Sciatic nerve (tissue), 2 donors: Measurements from ENCODE around the gene KRT7. TPM values are rescaled to one million over a fixed set of nuclear protein-coding genes. Genes with fewer than 3 reads are reported as not detected.

Experiments used
- ATAC-seq: fragments of 200-7000 bp; cut with Tn5 transposase; one replicate; pipeline ENCODE4 v1.9.1; 2020; ENCODE audit warnings: mild to moderate bottlenecking, moderate library complexity
- DNase-seq: peaks from one replicate; pipeline ENCODE4 v3.0.0-alpha.2; 2020; ENCODE audit warnings: low spot score
- intact Hi-C: fragments of 100-400 bp; cut with DNase I; formaldehyde crosslinking; loops from one replicate; pipeline ENCODE4 v1.14.2; 2022
- total RNA-seq: library from RNA; stranded (reverse); fragmentation: NEBNext Ultra II Directional; extraction: Animal tissue kit (Norgen Biotek cat#: 25700); gene quantifications from one replicate; pipeline ENCODE4 v1.2.1, GENCODE V29; 2021
- donor health status: DM: no; HTN: no; CAD: no.
- donor health status: DM: no; HTN: no; CAD: no.

KRT7 gene
- total RNA-seq, 1 donor from 2014 or later, result 4.0 TPM

GRCh38 chr12:52198454-52199215 is 34.4 kb upstream of the KRT7 start:
- ATAC-seq, result peak; percentile 16
- DNase-seq, result no peak
- intact Hi-C loops, result no loop called here

GRCh38 chr12:52199294-52199919 is 33.6 kb upstream of the KRT7 start:
- ATAC-seq, result no peak
- intact Hi-C loops, result no loop called here
- DNase-seq, result no peak

GRCh38 chr12:52200086-52200780 is 32.8 kb upstream of the KRT7 start:
- intact Hi-C loops, result no loop called here

GRCh38 chr12:52200781-52201450 is 32.1 kb upstream of the KRT7 start:
- DNase-seq (no peak), ATAC-seq (no peak)
- intact Hi-C loops, result no loop called here

More at GRCh38 chr12:52200086-52200780, 32.8 kb upstream of the KRT7 start:
- DNase-seq, result no peak
- no peak for ATAC-seq

- ATAC-seq (no peak), DNase-seq (no peak)
- intact Hi-C loops, result no loop called here
Measured at GRCh38 chr12:52201451-52201839, 31.6 kb upstream of the KRT7 start.

GRCh38 chr12:52202361-52203078 is 30.5 kb upstream of the KRT7 start:
- intact Hi-C loops, result no loop called here

GRCh38 chr12:52203079-52203921 is 29.7 kb upstream of the KRT7 start:
- DNase-seq (peak; percentile 78), ATAC-seq (peak; percentile 66)
- intact Hi-C loops, result no loop called here

More at GRCh38 chr12:52202361-52203078, 30.5 kb upstream of the KRT7 start:
- ATAC-seq (no peak), DNase-seq (no peak)

GRCh38 chr12:52204095-52204930 is 28.7 kb upstream of the KRT7 start:
- DNase-seq (no peak), ATAC-seq (no peak)
- intact Hi-C loops, result no loop called here

GRCh38 chr12:52204931-52205505 is 28.0 kb upstream of the KRT7 start:
- ATAC-seq (no peak), DNase-seq (no peak)
- intact Hi-C loops, result no loop called here

- intact Hi-C loops, result no loop called here
- DNase-seq, result no peak
Measured at GRCh38 chr12:52205612-52206303, 27.3 kb upstream of the KRT7 start.

GRCh38 chr12:52206304-52207040 is 26.6 kb upstream of the KRT7 start:
- DNase-seq, result no peak
- intact Hi-C loops, result no loop called here

More at GRCh38 chr12:52205612-52206303, 27.3 kb upstream of the KRT7 start:
- ATAC-seq, result no peak

GRCh38 chr12:52207106-52207505 is 25.9 kb upstream of the KRT7 start:
- no peak for ATAC-seq
- no peak for DNase-seq
- intact Hi-C loops, result no loop called here

More at GRCh38 chr12:52206304-52207040, 26.6 kb upstream of the KRT7 start:
- no peak for ATAC-seq

- DNase-seq (no peak), ATAC-seq (peak; percentile 47)
- intact Hi-C loops, result no loop called here
Measured at GRCh38 chr12:52207895-52208294, 25.1 kb upstream of the KRT7 start.

GRCh38 chr12:52208424-52209165 is 24.4 kb upstream of the KRT7 start:
- DNase-seq (no peak), ATAC-seq (no peak)

GRCh38 chr12:52209321-52209720 is 23.7 kb upstream of the KRT7 start:
- DNase-seq (no peak), ATAC-seq (no peak)
- intact Hi-C loops, result no loop called here

More at GRCh38 chr12:52208424-52209165, 24.4 kb upstream of the KRT7 start:
- intact Hi-C loops, result no loop called here
